Measurements from ENCODE around the gene ALPK1. TPM values are rescaled to one million over a fixed set of nuclear protein-coding genes. Genes with fewer than 3 reads are reported as not detected.
"Not testable (repeated sequence)": the region's sequence is repeated elsewhere in the genome, so short reads cannot be mapped to it uniquely, and the experiment has no call there.

The ALPK1 gene
- polyA plus RNA-seq, 4 donors: 9.8 to 18.0 (median 13.8) TPM

- DNase-seq (ENCODE audit: low read depth in 4 of 4, low spot score in 2 of 4): no peak
These were observed 14.1 kb upstream of the ALPK1 start for GRCh38 chr4:112282860-112283667.

GRCh38 chr4:112284166-112284565 lies 13.0 kb upstream of the ALPK1 start:
- peak in 1 of 4 donors; percentile 29 for DNase-seq (ENCODE audit: low read depth in 4 of 4, low spot score in 2 of 4)

DNA sequence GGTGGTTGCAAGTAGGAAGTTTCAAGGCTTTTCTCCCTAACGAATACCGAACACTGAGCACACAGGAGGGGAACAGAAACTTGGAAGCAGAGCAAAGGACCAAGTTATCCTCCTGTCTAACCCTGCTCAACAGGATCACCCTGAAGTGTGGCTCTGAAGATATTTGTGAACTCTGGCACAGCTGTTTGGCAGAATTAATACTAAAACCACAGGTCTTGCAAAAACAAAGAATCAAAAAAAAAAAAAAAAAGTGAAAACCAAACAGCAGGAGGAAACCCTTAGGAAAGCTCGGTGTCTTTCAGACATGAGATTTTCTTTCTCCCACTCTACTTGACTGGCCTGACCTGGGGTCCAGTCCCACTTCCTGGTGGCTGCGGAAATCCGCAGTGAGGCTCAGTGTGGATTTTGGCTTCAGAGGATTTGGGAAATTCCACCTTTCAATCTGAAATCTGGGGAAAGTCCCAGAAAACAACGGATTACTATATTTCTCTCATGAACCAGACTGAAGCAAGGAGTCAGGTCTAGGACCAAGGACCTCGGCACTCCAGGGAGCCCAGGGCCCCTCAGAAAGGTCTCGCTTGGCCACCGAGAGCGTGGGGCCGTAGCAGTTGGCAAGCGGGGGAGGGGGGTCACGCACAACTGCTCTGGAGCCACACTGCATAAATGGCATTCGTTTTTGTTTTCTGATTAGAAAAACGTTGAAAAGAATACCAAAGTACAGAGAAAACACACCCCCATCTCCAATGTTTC lies 12.3 kb upstream of the ALPK1 start:
- peak in 1 of 4 donors; percentile 31 for DNase-seq (ENCODE audit: low read depth in 4 of 4, low spot score in 2 of 4)

- DNase-seq (ENCODE audit: low read depth in 4 of 4, low spot score in 2 of 4): no peak
These were observed 9.7 kb upstream of the ALPK1 start for GRCh38 chr4:112287258-112287989.

DNA sequence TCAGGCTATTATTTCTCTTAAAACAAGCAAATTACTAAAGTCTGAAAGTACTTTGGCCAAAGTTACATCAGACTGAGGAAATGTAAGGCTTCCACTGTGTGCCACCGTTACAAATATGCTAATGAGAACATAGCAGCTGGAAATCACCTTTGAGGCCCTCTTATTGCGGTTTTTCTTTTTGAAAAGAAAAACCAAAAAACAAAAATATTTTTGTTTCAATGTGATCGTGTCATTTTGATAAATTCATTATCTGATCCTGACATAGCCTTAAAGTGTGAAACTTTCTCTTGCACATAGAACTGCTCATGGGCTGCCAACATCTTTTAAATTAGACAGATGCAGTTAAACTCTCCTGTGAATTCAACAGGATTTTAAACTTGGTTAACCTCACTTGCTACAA lies 8.7 kb upstream of the ALPK1 start:
- no peak for DNase-seq (ENCODE audit: low read depth in 4 of 4, low spot score in 2 of 4)

DNA sequence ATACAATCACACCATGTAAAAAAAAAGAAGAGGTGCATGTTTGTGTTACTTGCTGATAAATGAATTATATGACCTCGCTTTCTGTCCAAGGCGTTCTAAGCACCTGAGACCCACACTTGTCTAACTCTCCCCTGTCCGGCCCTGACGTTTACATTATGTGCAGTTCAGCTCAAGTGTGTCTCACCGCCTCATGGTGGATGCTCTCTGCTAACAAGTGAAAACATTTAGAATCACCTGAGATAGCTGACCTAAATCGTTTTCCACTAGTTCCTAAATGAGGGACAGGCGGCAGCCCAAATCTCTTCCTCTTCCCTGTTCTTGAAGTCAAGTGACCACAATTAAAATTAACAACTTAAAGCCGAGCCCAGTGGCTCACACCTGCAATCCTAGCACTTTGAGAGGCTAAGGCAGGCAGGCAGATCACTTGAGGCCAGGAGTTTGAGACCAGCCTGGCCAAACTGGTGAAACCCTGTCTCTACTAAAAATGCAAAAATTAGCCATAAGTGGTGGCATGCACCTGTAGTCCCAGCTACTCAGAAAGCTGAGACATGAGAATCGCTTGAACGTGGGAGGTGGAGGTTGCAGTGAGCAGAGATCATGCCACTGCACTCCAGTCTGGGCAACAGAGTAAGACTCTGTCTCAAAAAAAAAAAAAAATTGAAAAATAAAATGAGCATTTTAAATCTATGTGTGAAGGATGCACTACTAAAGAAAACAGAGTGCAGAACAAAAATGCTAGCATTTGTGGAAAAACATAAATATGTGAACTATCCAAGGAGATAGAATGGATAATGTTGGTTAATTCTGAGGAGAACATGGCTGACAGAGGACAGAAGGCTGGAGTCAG lies 7.5 kb upstream of the ALPK1 start:
- no peak for DNase-seq (ENCODE audit: low read depth in 4 of 4, low spot score in 2 of 4)

GRCh38 chr4:112290341-112290740 lies 6.8 kb upstream of the ALPK1 start:
- no peak for DNase-seq (ENCODE audit: low read depth in 4 of 4, low spot score in 2 of 4)

GRCh38 chr4:112299721-112300120 lies 2.6 kb downstream of the ALPK1 start:
- no peak for DNase-seq (ENCODE audit: low read depth in 4 of 4, low spot score in 2 of 4)

DNA sequence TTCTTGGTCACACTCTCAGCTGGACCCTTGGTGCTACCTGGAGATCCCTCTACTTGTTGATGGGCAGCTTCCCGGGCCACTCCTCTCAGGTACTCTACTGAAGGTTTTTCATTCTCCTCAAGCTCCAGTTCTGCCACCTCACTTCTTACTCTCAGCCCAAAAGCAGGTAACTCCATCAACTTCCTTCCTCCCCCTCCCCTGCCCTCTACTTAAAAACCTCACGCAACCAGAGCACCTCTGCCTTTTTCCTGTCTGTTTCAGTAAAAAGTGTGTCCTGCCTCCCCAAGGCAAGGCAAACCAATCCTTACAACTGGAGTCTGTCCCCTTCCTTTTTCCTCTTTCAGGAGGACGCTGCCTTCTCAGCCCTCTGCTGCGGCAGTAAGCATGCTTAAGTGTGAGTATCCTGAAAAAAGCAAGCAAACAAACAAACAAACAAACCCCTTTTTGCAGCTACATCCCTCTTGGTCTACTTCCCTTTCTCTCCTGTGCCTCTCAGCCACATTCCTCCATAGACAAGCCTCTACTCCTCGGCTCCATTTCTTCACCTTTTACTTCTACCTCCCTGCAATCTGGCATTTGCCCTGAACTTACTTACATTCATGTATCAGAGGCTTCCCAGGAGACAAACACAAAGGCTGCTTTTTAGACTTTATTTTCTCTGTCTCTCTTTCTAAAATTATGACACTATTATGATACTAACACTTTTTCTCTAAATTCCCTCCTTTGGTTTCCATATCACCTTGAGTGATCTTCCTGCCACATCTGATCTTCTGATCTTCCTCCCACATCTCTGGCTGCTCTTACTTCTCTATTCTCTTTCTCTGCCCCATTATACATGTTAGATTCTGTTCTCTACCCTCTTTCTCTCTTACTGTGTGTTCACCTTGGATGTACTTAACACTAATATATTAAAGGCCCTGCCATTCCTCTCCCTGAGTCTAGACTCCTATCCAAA lies 5.4 kb downstream of the ALPK1 start:
- DNase-seq (ENCODE audit: low read depth in 4 of 4, low spot score in 2 of 4): no peak

- DNase-seq (ENCODE audit: low read depth in 4 of 4, low spot score in 2 of 4): not testable (repeated sequence)
These were observed 8.3 kb downstream of the ALPK1 start for GRCh38 chr4:112305477-112305876.

DNA sequence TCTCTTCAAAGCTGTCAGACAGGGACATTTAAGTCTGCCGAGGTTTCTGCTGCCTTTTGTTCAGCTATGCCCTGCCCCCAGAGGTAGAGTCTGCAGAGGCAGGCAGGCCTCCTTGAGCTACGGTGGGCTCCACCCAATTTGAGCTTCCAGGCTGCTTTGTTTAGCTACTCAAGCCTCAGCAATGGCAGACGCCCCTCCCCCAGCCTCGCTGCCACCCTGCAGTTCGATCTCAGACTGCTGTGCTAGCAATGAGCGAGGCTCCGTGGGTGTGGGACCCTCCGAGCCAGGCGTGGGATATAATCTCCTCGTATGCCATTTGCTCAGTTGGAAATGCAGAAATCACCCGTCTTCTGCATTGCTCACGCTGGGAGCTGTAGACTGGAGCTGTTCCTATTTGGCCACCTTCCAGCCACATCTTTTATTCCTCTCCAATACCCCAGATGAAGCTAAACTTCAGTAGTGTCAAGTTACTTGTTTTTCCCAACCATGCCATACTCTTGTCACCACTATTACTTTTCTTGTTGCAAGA lies 12.2 kb downstream of the ALPK1 start:
- not testable (repeated sequence) for DNase-seq (ENCODE audit: low read depth in 4 of 4, low spot score in 2 of 4)

DNA sequence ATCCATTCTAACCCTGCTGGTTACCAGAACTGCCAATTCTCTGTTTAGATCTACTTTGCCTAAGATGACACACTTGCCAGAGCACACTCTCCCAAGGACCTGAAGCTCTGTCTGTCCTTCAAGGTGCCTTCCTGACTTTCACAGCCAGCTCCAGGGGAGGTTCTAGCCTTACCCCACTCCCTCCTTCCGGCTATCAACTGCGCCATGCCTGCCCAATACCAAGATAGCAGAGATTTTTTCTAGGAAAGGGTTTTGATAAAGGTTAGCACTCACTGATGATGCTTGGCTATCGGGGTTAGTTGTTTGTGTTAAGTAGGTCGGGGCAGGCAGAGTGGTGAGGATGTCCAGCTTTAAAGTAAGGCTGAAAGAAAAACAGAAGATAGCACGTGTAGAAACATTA lies 14.3 kb downstream of the ALPK1 start:
- DNase-seq (ENCODE audit: low read depth in 4 of 4, low spot score in 2 of 4): no peak

DNA sequence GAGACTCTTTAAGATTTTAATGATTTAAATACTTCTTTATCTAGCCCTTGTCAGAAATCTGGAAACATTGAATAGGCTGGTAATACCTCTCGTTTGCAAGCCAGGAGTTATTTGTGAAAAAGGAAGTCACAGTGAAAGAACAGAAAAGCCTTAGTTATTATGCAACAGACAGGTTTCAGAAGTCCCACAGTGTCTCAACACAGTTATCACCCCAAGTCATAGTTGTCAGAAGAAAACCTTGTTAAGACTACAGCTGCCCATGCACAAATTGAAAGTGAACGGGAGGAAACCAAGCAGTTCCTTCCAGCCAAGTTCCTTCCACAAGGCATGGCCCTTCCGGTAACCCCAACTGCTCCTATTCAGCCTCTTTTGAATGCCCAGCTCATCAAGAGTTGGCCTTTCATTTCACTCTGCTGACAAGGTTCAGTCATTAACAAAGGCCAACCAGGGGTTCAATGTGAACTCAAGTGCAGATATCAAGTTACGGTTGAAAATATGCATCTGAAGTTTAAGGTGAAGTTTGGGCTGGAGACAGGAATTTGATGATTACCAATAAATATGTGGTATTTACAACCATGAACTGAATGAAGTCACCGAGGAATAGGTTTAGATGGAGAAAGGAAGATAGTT lies 15.6 kb downstream of the ALPK1 start:
- DNase-seq (ENCODE audit: low read depth in 4 of 4, low spot score in 2 of 4): no peak

DNA sequence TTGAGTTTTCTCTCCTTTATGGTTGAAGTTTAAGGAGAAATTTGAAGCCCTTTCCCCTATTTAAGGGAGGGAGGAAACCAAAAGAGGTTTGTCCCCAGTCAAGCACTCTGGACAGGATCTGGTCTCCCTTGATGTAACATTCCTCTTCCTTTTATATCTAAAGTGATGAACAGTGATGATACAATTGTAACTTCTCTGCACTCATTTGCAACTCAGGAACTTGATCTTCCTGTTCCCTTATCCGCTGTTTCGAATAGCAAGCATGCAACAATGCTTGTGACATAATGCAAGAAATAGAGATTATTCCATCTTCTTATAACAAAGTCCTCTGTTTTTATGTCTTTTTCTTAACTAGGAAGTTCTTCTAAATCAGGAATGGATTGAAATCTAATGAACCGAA lies 18.3 kb downstream of the ALPK1 start:
- DNase-seq (ENCODE audit: low read depth in 4 of 4, low spot score in 2 of 4): no peak

DNA sequence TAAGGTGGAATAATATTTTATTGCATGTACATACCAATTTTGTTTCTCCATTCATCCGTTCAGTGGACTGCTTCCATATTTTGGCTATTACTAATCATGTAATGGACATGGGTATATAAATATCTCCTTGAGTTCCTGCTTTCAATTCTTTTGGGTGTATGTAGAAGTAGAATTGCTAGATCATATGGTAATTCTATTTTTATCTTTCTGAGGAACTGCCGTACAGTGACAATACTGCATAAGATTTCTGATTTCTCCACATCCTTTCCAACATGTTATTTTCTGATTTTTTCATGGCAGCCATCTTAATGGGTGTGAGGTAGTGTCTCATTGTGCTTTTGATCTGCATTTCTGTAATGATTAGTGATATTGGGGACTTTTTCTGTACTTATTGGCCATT lies 19.2 kb downstream of the ALPK1 start:
- no peak for DNase-seq (ENCODE audit: low read depth in 4 of 4, low spot score in 2 of 4)

DNA sequence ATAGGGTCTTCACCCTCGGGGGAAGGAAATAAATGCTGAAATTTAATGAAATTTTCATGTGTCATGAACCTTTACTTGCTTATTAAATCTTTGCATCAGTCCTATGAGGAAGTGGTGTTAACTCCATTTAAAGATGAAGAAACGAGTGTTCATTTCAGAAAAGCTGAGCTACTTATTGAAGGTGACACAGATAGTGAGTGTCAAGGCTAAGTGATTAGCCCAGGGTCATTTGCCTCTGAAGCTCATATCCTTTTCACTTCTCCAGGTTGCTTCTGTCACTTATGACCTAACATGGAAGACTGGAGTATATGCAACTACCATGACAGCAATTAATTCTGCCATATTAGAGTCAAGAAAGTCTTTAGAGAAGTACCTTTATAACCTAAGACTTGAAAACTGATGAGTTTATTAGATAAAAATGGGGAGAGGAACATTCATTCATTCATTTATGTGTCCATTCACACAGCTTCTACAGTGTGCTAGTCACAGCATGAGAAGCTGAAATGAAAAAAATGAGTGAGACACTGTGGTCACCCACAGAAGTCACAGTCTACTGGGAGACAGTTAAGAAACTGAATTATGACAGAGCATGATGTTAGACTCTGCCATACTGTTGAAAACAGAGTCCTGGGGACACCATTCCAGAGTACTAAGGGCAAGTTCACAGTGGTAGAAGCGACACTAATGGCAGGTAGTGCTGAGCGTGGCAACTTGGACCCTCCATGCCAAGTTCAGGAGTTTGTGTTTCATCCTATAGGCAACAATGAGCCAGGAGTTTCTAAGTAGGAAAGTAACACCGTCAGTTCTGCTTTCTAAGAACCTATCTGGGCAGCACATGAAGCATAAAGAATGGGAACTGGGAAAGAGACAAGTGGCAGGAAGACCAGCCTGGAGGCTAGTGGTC lies 21.3 kb downstream of the ALPK1 start:
- no peak for DNase-seq (ENCODE audit: low read depth in 4 of 4, low spot score in 2 of 4)

All from left renal cortex interstitium (tissue), 4 donors.